ENCODE results near the gene NMNAT2.

GRCh38 chr1:183230413-183230812 is 187.8 kb downstream of the NMNAT2 start:
- TF ChIP-seq POLR2AphosphoS5 (IDR thresholded peaks at IDR 0.05) = no peak
- TF ChIP-seq EP300 (IDR thresholded peaks at IDR 0.05) = no peak
- no peak for TF ChIP-seq CTCF (IDR thresholded peaks at IDR 0.05)
- no peak for TF ChIP-seq POLR2A (IDR thresholded peaks at IDR 0.05)

Measured in upper lobe of left lung (tissue), 4 donors.